Gastrocnemius medialis (tissue), 4 donors: Measurements from ENCODE around the gene FJX1. TPM values are rescaled to one million over a fixed set of nuclear protein-coding genes. Genes with fewer than 3 reads are reported as not detected.

ENCODE experiments used
- ATAC-seq, 2 donors: fragments of 150-250 bp; one replicate each; pipeline ENCODE4 v1.9.1; 2016
- DNase-seq, 2 donors: peaks; one replicate each; pipeline ENCODE4 v3.0.0-alpha.2; 2019
- H3K27ac ChIP-seq, 4 donors: fragments of 200-600 bp; sonication (generic); 1 replicate in 1 of 4; 2 replicates in 3 of 4; pipeline ENCODE4 v1.5.1; 2016 to 2018; ENCODE audit warnings: mild to moderate bottlenecking in 2 of 4, moderate library complexity in 1 of 4
- H3K27me3 ChIP-seq, 3 donors: fragments of 200-600 bp; sonication (generic) in 2 of 3; 1 replicate in 1 of 3; 2 replicates in 2 of 3; pipeline versions ENCODE4 v1.5.1 to v1.6.0; 2016 to 2019; ENCODE audit warnings: mild to moderate bottlenecking in 1 of 3, moderate library complexity in 1 of 3
- H3K36me3 ChIP-seq, 2 donors: fragments of 200-600 bp; sonication (generic) in 1 of 2; one replicate each; pipeline ENCODE4 v1.5.1; 2017 to 2018
- H3K4me1 ChIP-seq, 2 donors: fragments of 200-600 bp; sonication (generic) in 1 of 2; one replicate each; pipeline ENCODE4 v1.5.1; 2016 to 2017; ENCODE audit warnings: mild to moderate bottlenecking in 2 of 2
- H3K4me3 ChIP-seq, 4 donors: fragments of 200-600 bp; sonication (generic) in 3 of 4; 1 replicate in 1 of 4; 2 replicates in 3 of 4; pipeline ENCODE4 v1.5.1; 2016 to 2019; ENCODE audit warnings: mild to moderate bottlenecking in 2 of 4
- H3K9me3 ChIP-seq, 3 donors: fragments of 200-600 bp; sonication (generic) in 2 of 3; 1 replicate in 1 of 3; 2 replicates in 2 of 3; pipeline ENCODE4 v1.5.1; 2016 to 2019
- CTCF ChIP-seq, 5 experiments: fragments of 450-650 bp in 3 of 5; fragments of 200-600 bp in 2 of 5; sonication (generic) in 2 of 5; IDR thresholded peaks in 4 of 5; conservative IDR thresholded peaks in 1 of 5; 1 replicate in 4 of 5; 2 replicates in 1 of 5; pipeline ENCODE4 v1.5.1; 2016 to 2019; ENCODE audit warnings: antibody characterized with exemption in 5 of 5, mild to moderate bottlenecking in 3 of 5, moderate library complexity in 3 of 5
- POLR2A ChIP-seq, 2 donors: fragments of 450-650 bp; IDR thresholded peaks; one replicate each; pipeline ENCODE4 v1.6.1; 2017; ENCODE audit warnings: antibody characterized with exemption in 2 of 2, mild to moderate bottlenecking in 2 of 2, moderate library complexity in 2 of 2
- in situ Hi-C, 4 donors: fragments of 200-750 bp; cut with MboI; loops; one replicate each; pipeline versions ENCODE4 v1.15.0 to v1.8.0; 2017; ENCODE audit warnings: low sequenced_read_pairs in 4 of 4
- intact Hi-C: fragments of 100-400 bp; cut with DNase I; formaldehyde crosslinking; loops from one replicate; pipeline ENCODE4 v1.15.1; 2023; ENCODE audit warnings: low total_unique reads
- total RNA-seq, 4 donors: library from RNA; depleted of rRNA; stranded (reverse); fragments of >200 nt; gene quantifications; one replicate each; pipeline versions ENCODE4 v1.1.0 to v1.2.3, GENCODE V29; 2016

FJX1 gene
- total RNA-seq, 4 donors from 2014 or later: 1.5 to 10.8 (median 2.0) TPM

GRCh38 chr11:35582033-35582432, 36.2 kb upstream of the FJX1 start:
- Histone ChIP-seq H3K9me3 (no peaks in the 10 kb centered on the region), H3K27ac (no peak overlapping the region), H3K4me1 (no peaks in the 10 kb centered on the region), H3K4me3 (no peak overlapping the region), H3K36me3 (no peaks in the 10 kb centered on the region), H3K27me3 (no peaks in the 10 kb centered on the region)
- no peak for TF ChIP-seq POLR2A (IDR thresholded peaks at IDR 0.05)
- TF ChIP-seq CTCF (IDR thresholded peaks at IDR 0.05 in 4 of 5, conservative IDR thresholded peaks at IDR 0.05 in 1 of 5): no peak
- no peak for DNase-seq
- intact Hi-C loops: no loop called here
- ATAC-seq: no peak
- in situ Hi-C loops: no loop called here

- no peaks in the 10 kb centered on the region for H3K27me3 ChIP-seq
- TF ChIP-seq CTCF (IDR thresholded peaks at IDR 0.05 in 4 of 5, conservative IDR thresholded peaks at IDR 0.05 in 1 of 5) (no peak), POLR2A (IDR thresholded peaks at IDR 0.05) (no peak)
- no peak overlapping the region for H3K4me3 ChIP-seq
- in situ Hi-C loops: no loop called here
- no peaks in the 10 kb centered on the region for H3K9me3 ChIP-seq
- ATAC-seq (no peak), DNase-seq (no peak)
- no peaks in the 10 kb centered on the region for H3K36me3 ChIP-seq
- no peaks in the 10 kb centered on the region for H3K4me1 ChIP-seq
- no peak overlapping the region for H3K27ac ChIP-seq
- intact Hi-C loops: no loop called here
Measured at GRCh38 chr11:35583126-35583525, 35.1 kb upstream of the FJX1 start.

- TF ChIP-seq POLR2A (IDR thresholded peaks at IDR 0.05) (no peak), CTCF (IDR thresholded peaks at IDR 0.05 in 4 of 5, conservative IDR thresholded peaks at IDR 0.05 in 1 of 5) (no peak)
- intact Hi-C loops: no loop called here
- DNase-seq: no peak
- ATAC-seq: no peak
- Histone ChIP-seq H3K4me3 (no peak overlapping the region), H3K27ac (no peak overlapping the region), H3K4me1 (no peaks in the 10 kb centered on the region), H3K36me3 (no peaks in the 10 kb centered on the region), H3K27me3 (no peaks in the 10 kb centered on the region), H3K9me3 (no peaks in the 10 kb centered on the region)
- in situ Hi-C loops: no loop called here
Measured at GRCh38 chr11:35583843-35584242, 34.4 kb upstream of the FJX1 start.

GRCh38 chr11:35584321-35584720, 33.9 kb upstream of the FJX1 start:
- H3K4me3 ChIP-seq: no peak overlapping the region
- ATAC-seq: no peak
- no peaks in the 10 kb centered on the region for H3K36me3 ChIP-seq
- no peak for DNase-seq
- intact Hi-C loops (no loop called here), in situ Hi-C loops (no loop called here)
- H3K4me1 ChIP-seq: no peaks in the 10 kb centered on the region
- no peaks in the 10 kb centered on the region for H3K9me3 ChIP-seq
- no peak overlapping the region for H3K27ac ChIP-seq
- TF ChIP-seq CTCF (IDR thresholded peaks at IDR 0.05 in 4 of 5, conservative IDR thresholded peaks at IDR 0.05 in 1 of 5) (no peak), POLR2A (IDR thresholded peaks at IDR 0.05) (no peak)
- no peaks in the 10 kb centered on the region for H3K27me3 ChIP-seq

GRCh38 chr11:35585416-35585815, 32.8 kb upstream of the FJX1 start:
- no peak for DNase-seq
- Histone ChIP-seq H3K4me3 (no peak overlapping the region), H3K27ac (no peak overlapping the region), H3K9me3 (no peaks in the 10 kb centered on the region), H3K36me3 (no peaks in the 10 kb centered on the region), H3K27me3 (no peaks in the 10 kb centered on the region), H3K4me1 (no peaks in the 10 kb centered on the region)
- no peak for ATAC-seq
- in situ Hi-C loops (no loop called here), intact Hi-C loops (no loop called here)
- TF ChIP-seq CTCF (IDR thresholded peaks at IDR 0.05 in 4 of 5, conservative IDR thresholded peaks at IDR 0.05 in 1 of 5) (no peak), POLR2A (IDR thresholded peaks at IDR 0.05) (no peak)
